ENCODE data around the gene PIK3R2. TPM values are rescaled to one million over a fixed set of nuclear protein-coding genes. Genes with fewer than 3 reads are reported as not detected.

The PIK3R2 gene
- total RNA-seq, 1 donor from 2014 or later: 29.2 TPM

- no peak for DNase-seq (ENCODE audit: low spot score)
Measured at GRCh38 chr19:18173054-18173571, 20.1 kb downstream of the PIK3R2 start.

- peak; percentile 87 for DNase-seq (ENCODE audit: low spot score)
Measured at GRCh38 chr19:18173572-18174288, 20.8 kb downstream of the PIK3R2 start, which contains the start of gene IFI30. Gene IFI30 (plus strand): TSS chr19:18173813. CDS start chr19:18173842, 29 bp downstream.

- DNase-seq (ENCODE audit: low spot score): no peak
Measured at GRCh38 chr19:18174983-18175382, 22.0 kb downstream of the PIK3R2 start.

DNA sequence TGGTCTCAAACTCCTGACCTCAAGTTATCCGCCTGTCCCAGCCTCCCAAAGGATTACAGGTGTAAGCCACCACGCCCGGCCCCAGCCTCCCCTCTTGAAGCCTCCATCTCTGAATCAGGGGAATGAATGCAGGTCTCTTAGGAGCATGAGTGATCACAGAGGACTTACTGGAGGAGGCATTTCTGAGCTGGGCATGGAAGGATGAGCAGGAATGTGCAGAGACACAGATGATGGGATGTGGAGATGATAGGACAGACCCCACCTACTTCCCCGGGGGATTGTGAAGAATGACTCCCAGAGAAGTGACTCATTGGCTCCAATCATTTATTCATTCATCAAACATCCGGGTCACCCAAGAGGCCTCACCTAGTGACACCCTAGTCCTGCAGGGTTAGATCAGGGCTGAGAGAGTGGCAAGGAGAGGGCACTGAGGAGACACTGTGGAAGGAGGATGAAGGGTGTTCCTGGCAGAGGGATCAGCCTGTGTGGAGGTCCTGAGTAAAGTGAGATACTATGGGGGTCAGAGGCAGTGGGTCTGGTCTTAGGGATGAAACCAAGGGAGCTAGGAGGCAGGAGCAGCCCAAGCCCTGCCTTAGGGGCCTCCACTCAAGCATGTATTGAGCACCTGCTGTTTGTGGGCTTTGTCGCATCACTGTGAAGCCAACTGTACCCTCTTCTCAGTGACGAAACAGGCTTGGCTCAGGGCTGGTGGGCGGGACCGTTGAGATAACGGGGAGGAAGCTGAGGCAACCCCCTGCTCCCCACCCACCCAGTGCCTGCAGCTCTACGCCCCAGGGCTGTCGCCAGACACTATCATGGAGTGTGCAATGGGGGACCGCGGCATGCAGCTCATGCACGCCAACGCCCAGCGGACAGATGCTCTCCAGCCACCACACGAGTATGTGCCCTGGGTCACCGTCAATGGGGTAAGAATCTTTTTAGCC lies 23.7 kb downstream of the PIK3R2 start:
- DNase-seq (ENCODE audit: low spot score): no peak

GRCh38 chr19:18179957-18180356 lies 27.0 kb downstream of the PIK3R2 start:
- no peak for DNase-seq (ENCODE audit: low spot score)

DNA sequence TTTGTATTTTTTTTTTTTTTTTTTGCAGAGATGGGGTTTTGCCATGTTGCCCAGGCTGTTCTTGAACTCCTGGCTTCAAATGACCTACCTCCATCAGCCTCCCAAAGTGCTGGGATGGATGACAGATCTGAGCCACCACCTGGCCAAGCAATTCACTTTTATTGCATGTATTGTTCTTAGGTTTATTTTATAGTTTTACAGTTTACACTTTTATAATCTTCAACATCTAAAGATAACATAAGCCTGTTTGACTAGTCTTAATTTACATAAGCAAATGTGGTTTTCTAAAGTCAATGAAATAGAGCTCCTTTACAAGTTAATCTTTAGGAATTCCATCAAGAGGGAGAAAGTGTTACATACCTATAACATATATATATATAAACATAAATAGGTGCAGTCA lies 30.6 kb downstream of the PIK3R2 start:
- no peak for DNase-seq (ENCODE audit: low spot score)

- no peak for DNase-seq (ENCODE audit: low spot score)
Measured at GRCh38 chr19:18185538-18185937, 32.6 kb downstream of the PIK3R2 start.

- DNase-seq (ENCODE audit: low spot score): no peak
Measured at GRCh38 chr19:18190278-18190677, 37.3 kb downstream of the PIK3R2 start.

DNA sequence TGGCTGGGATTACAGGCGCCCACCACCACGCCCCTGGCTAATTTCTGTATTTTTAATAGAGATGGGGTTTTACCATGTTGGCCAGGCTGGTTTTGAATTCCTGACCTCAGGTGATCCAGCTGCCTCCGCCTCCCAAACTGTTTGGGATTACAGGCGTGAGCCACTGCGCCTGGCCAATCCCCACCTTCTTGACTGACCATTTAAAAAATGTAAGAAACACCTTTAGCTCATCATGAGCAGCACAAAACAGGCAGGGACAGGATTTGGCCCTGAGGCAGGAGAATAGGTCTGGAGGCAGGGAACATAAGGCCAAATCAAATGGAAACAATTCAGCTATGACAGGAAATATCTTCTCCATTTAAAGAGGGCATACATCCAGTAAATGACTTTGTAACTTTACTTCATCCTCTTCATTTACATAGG lies 38.7 kb downstream of the PIK3R2 start:
- no peak for DNase-seq (ENCODE audit: low spot score)

GRCh38 chr19:18192673-18193387 lies 39.9 kb downstream of the PIK3R2 start, which contains the start of gene MPV17L2:
Gene MPV17L2 (plus strand): TSS chr19:18193218. CDS start chr19:18193282, 64 bp downstream.
- peak; percentile 100 for DNase-seq (ENCODE audit: low spot score)

- DNase-seq (ENCODE audit: low spot score): no peak
Measured at GRCh38 chr19:18193388-18194180, 40.6 kb downstream of the PIK3R2 start.

GRCh38 chr19:18194181-18194530 lies 41.2 kb downstream of the PIK3R2 start:
- no peak for DNase-seq (ENCODE audit: low spot score)

- DNase-seq (ENCODE audit: low spot score): no peak
Measured at GRCh38 chr19:18194554-18195238, 41.7 kb downstream of the PIK3R2 start.

DNA sequence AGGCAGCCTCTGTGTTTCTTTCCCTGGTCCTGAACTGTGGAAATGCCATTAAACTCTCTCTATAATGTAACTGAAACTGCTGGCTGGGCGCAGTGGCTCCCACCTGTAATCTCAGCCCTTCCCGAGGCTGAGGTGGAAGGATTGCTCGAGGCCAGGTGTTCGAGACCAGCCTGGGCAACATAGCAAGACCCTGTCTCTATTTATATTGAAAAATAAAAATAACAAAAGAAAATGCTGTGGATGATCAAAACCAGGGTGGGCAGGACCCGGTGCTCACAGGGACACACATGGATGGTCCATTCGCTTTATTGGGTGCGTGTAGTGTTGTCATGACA lies 43.5 kb downstream of the PIK3R2 start:
- DNase-seq (ENCODE audit: low spot score): no peak

GRCh38 chr19:18197306-18197705 lies 44.3 kb downstream of the PIK3R2 start:
- no peak for DNase-seq (ENCODE audit: low spot score)

DNA sequence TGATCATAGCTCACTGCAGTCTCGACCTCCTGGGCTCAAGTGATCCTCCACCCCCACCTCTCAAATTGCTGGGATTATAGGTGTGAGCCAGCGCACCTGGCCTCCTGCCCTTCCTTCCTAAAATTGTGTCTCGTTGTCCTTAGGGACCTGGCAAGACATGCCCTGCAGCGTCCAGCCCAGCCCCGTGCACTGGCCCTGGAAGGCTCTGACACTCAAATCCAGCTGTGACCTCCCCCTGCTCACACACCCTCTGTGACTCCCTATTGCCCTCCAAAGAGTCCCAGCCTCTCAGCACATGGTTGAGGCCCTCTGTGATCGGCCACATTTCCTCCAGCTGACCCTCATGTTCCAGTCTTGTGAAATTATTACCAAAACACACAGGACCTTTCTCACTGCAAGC lies 45.0 kb downstream of the PIK3R2 start:
- DNase-seq (ENCODE audit: low spot score): no peak

- DNase-seq (ENCODE audit: low spot score): no peak
Measured at GRCh38 chr19:18198374-18198773, 45.4 kb downstream of the PIK3R2 start.

- DNase-seq (ENCODE audit: low spot score): no peak
Measured at GRCh38 chr19:18202397-18202777, 49.4 kb downstream of the PIK3R2 start.

DNA sequence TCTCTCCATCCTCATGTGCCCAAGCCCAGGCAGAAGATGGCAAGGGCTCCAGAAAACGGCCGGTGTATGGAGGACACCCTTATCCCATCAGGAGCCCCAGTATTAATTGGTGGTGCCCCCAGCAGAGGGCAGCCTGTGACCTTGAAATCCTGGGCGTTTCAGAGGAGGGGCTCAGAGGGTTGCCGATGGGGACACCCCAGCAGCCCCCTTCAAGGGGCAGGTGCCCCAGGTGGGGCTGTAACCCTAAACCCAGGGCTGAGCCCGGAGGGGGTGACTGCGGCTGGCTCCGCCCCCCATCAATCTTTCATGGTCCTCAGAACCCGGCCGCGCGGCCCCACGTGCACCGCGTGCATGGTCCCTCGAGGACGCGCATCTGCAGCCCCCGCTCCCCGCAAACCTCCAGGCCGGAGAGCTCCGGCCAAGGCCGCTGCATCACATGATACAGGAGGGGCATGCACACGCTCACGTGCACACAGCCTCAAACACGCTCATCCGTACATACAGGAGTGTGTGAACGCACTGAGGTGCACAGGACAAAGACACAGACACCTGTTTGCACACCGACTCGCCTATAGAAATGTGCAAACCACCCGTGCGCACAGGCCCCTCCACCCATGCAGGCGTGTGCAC lies 49.9 kb downstream of the PIK3R2 start:
- DNase-seq (ENCODE audit: low spot score): peak; percentile 65

- no peak for DNase-seq (ENCODE audit: low spot score)
Measured at GRCh38 chr19:18203408-18203862, 50.5 kb downstream of the PIK3R2 start.

All from ureter (tissue), 1 donor.